IMR-90 (cell line): ENCODE measurements around the gene NRP2. TPM values are rescaled to one million over a fixed set of nuclear protein-coding genes. Genes with fewer than 3 reads are reported as not detected.
A peak's percentile ranks its signal among the peaks of the same experiment; 100 is the strongest.

Source experiments
- ATAC-seq: fragments of 200-7000 bp; cut with Tn5 transposase; 2 replicates; pipeline ENCODE4 v1.9.1; 2020; ENCODE audit warnings: low read depth, mild to moderate bottlenecking, moderate library complexity
- BruUV-seq: library from RNA; stranded (reverse); fragments of 400-500 nt; replicated peaks from 2 replicates; lab custom pipeline; 2021; lab: Mats Ljungman, UMichigan
- CTCF ChIA-PET: fragments of 300-600 bp; formaldehyde crosslinking; extraction: SDS; loops from one replicate; lab custom pipeline; 2021; ENCODE audit warnings: antibody characterized with exemption; lab: Yijun Ruan, JAX
- POLR2A ChIA-PET: fragments of 300-600 bp; sonication (Branson Sonifier 250); formaldehyde crosslinking; loops from one replicate; lab custom pipeline; 2022; ENCODE audit warnings: antibody characterized with exemption; ENCODE audit not compliant: unreplicated experiment; lab: Charles Lee
- DNase-seq: peaks from one replicate; pipeline ENCODE4 v3.0.0; 2013
- H2AFZ ChIP-seq: replicated peaks from 2 replicates; pipeline ENCODE3; 2013; ENCODE audit warnings: low read length, mild to moderate bottlenecking; ENCODE audit not compliant: poor library complexity
- H2AK5ac ChIP-seq: 2 replicates; pipeline ENCODE4 v1.6.1; 2013; ENCODE audit warnings: low read depth, low read length, inconsistent platforms
- H2AK9ac ChIP-seq: replicated peaks from 2 replicates; pipeline ENCODE3; 2013; ENCODE audit warnings: mild to moderate bottlenecking, low read depth, low read length, moderate library complexity; ENCODE audit not compliant: poor library complexity
- H2BK120ac ChIP-seq: 2 replicates; pipeline ENCODE4 v1.6.1; 2013; ENCODE audit warnings: low read depth, low read length, inconsistent platforms
- H2BK15ac ChIP-seq: 3 replicates; pipeline ENCODE4 v1.6.1; 2013; ENCODE audit warnings: low read depth, low read length, inconsistent platforms
- H2BK20ac ChIP-seq: 2 replicates; pipeline ENCODE4 v1.6.1; 2013; ENCODE audit warnings: low read depth, mild to moderate bottlenecking, inconsistent platforms, low read length, moderate library complexity
- H2BK5ac ChIP-seq: 2 replicates; pipeline ENCODE4 v1.6.1; 2013; ENCODE audit warnings: mild to moderate bottlenecking, low read depth, low read length, inconsistent platforms; ENCODE audit not compliant: poor library complexity, severe bottlenecking
- H3K14ac ChIP-seq: replicated peaks from 2 replicates; pipeline ENCODE4 v1.6.1; 2013; ENCODE audit warnings: low read depth, low read length, inconsistent platforms
- H3K18ac ChIP-seq: 2 replicates; pipeline ENCODE4 v1.6.1; 2013; ENCODE audit warnings: low read depth, low read length, control low read depth
- H3K23ac ChIP-seq: 2 replicates; pipeline ENCODE4 v1.6.1; 2013; ENCODE audit warnings: low read depth, low read length, inconsistent platforms
- H3K27ac ChIP-seq: 2 replicates; pipeline ENCODE4 v1.5.1; 2013; ENCODE audit warnings: mild to moderate bottlenecking, control low read depth, low read length; ENCODE audit not compliant: insufficient read depth
- H3K27me3 ChIP-seq: 2 replicates; pipeline ENCODE4 v1.6.1; 2013; ENCODE audit warnings: low read length; ENCODE audit not compliant: control insufficient read depth, insufficient read depth
- H3K36me3 ChIP-seq: 2 replicates; pipeline ENCODE4 v1.6.1; 2013; ENCODE audit warnings: low read length, mixed read lengths; ENCODE audit not compliant: control insufficient read depth, insufficient read depth
- H3K4ac ChIP-seq: 2 replicates; pipeline ENCODE4 v1.6.1; 2013; ENCODE audit warnings: low read depth, low read length, inconsistent platforms
- H3K4me1 ChIP-seq: 2 replicates; pipeline ENCODE4 v1.6.1; 2013; ENCODE audit warnings: low read length, mixed read lengths; ENCODE audit not compliant: control insufficient read depth, insufficient read depth
- H3K4me2 ChIP-seq: 2 replicates; pipeline ENCODE4 v1.6.1; 2013; ENCODE audit warnings: low read depth, mild to moderate bottlenecking, control low read depth, low read length, moderate library complexity
- H3K4me3 ChIP-seq: 2 replicates; pipeline ENCODE4 v1.5.1; 2013; ENCODE audit warnings: low read depth, mild to moderate bottlenecking, control low read depth, low read length, moderate library complexity; ENCODE audit not compliant: insufficient read depth
- H3K56ac ChIP-seq: 2 replicates; pipeline ENCODE4 v1.6.1; 2013; ENCODE audit warnings: low read length, inconsistent platforms; ENCODE audit not compliant: insufficient read depth; ENCODE audit errors: extremely low read depth
- H3K79me1 ChIP-seq, 2 experiments: 2 replicates each; pipeline ENCODE4 v1.6.1; 2013; ENCODE audit warnings: low read length in 2 of 2, inconsistent platforms in 1 of 2, low read depth in 1 of 2
- H3K9ac ChIP-seq: 2 replicates; pipeline ENCODE4 v1.6.1; 2013; ENCODE audit warnings: low read depth, low read length, control low read depth
- H3K9me1 ChIP-seq: 2 replicates; pipeline ENCODE4 v1.6.1; 2013; ENCODE audit warnings: low read length, inconsistent platforms; ENCODE audit not compliant: insufficient read depth
- H3K9me3 ChIP-seq: 2 replicates; pipeline ENCODE4 v1.6.1; 2013; ENCODE audit warnings: low read length; ENCODE audit not compliant: control insufficient read depth, insufficient read depth
- H4K20me1 ChIP-seq: 2 replicates; pipeline ENCODE4 v1.6.1; 2013; ENCODE audit warnings: low read length, inconsistent platforms; ENCODE audit not compliant: insufficient read depth
- H4K5ac ChIP-seq: 2 replicates; pipeline ENCODE4 v1.6.1; 2013; ENCODE audit warnings: mild to moderate bottlenecking, low read depth, low read length, control low read depth
- H4K8ac ChIP-seq, 2 experiments: 2 replicates each; pipeline ENCODE4 v1.6.1; 2013; ENCODE audit warnings: low read depth in 2 of 2, low read length in 2 of 2, control low read depth in 1 of 2, inconsistent platforms in 1 of 2
- H4K91ac ChIP-seq: 2 replicates; pipeline ENCODE4 v1.6.1; 2013; ENCODE audit warnings: low read depth, low read length, inconsistent platforms; ENCODE audit not compliant: insufficient read depth
- MAFK ChIP-seq: IDR thresholded peaks from 2 replicates; pipeline ENCODE4 v1.6.1; 2012; ENCODE audit warnings: low read depth, low read length, improper control_type of control experiment
- MXI1 ChIP-seq: IDR thresholded peaks from 2 replicates; pipeline ENCODE4 v1.6.1; 2012; ENCODE audit warnings: low read depth, mild to moderate bottlenecking, low read length, moderate library complexity, borderline replicate concordance
- WGBS, 2 experiments: methylation state at CpG; one replicate each; pipeline versions ENCODE4 v1.1.5 to v1.1.7; 2013; ENCODE audit warnings: missing lambda C conversion rate in 2 of 2; ENCODE audit not compliant: insufficient read length in 1 of 2; ENCODE audit errors: extremely low coverage in 2 of 2; 5-methylcytosine and 5-hydroxymethylcytosine counted together
- dilution Hi-C: fragments of 300-500 bp; cut with HindIII; formaldehyde crosslinking; loops from one replicate; pipeline ENCODE4 v1.14.3; 2018; ENCODE audit warnings: low sequenced_read_pairs; ENCODE audit not compliant: unreplicated experiment
- in situ Hi-C: fragments of 300-500 bp; cut with MboI; formaldehyde crosslinking; loops from 3 replicates; pipeline ENCODE4 v1.14.3; 2019; ENCODE audit warnings: low sequenced_read_pairs, inconsistent platforms, mixed read lengths
- intact Hi-C: fragments of 100-400 bp; cut with micrococcal nuclease; formaldehyde crosslinking; loops from 2 replicates; pipeline ENCODE4 v1.10.0; 2022
- polyA plus RNA-seq, 3 experiments: library from polyadenylated mRNA; depleted of rRNA; stranded (reverse); fragments of >200 nt; gene quantifications; 2 replicates each; pipeline ENCODE4 v1.2.3, GENCODE V29; 2012; ENCODE audit warnings: low replicate concordance in 1 of 3
- total RNA-seq: library from RNA; depleted of rRNA; stranded (reverse); fragments of >200 nt; gene quantifications from 2 replicates; pipeline ENCODE4 v1.2.3, GENCODE V29; 2012

NRP2 gene
- total and polyA plus RNA-seq, 2 of the 4 experiments (the other 2 are of a cell fraction): 46.4 to 51.3 TPM

GRCh38 chr2:205681401-205682238 is 681 bp upstream of the NRP2 start:
- dilution Hi-C loops (no loop called here), intact Hi-C loops (loop anchor here (2.0 to 10.0 kb wide), 11 partner anchors 131 to 1537 kb away; partner anchors contain the start of gene PARD3B), in situ Hi-C loops (loop anchor here (10.0 to 25.0 kb wide), 2 partner anchors 243 to 1144 kb away; partner anchors contain the start of gene PARD3B)
- TF ChIP-seq MXI1 (peak; percentile 46; the same call in 1 of the 2 replicates), MAFK (no peak)
- 0 out of 2 replicates have a peak, but pooled peaks cover 4% of the 10 kb centered on the region for H3K9me1 ChIP-seq
- H2BK5ac ChIP-seq: peak overlapping the region; percentile 69
- H3K4me3 ChIP-seq: peak overlapping the region; percentile 90
- peaks cover 4% of the 10 kb centered on the region; the same call in 1 of the 2 replicates for H3K4me1 ChIP-seq
- peak overlapping the region; percentile 44 for H4K5ac ChIP-seq
- no peaks in the 10 kb centered on the region for H3K9me3 ChIP-seq
- peak overlapping the region; percentile 93 for H3K4me2 ChIP-seq
- H3K79me1 ChIP-seq: peaks cover 5 to 31% of the 10 kb centered on the region in 2 experiments
- peak overlapping the region; percentile 89; the same call in 1 of the 2 replicates for H3K14ac ChIP-seq
- peak overlapping the region; percentile 61 for H3K56ac ChIP-seq
- BruUV-seq: no TSS peak
- peak overlapping the region; percentile 65; the same call in 1 of the 2 replicates for H2BK20ac ChIP-seq
- ATAC-seq (no peak), DNase-seq (no peak)
- peak overlapping the region; percentile 75 for H3K27ac ChIP-seq
- no peaks in the 10 kb centered on the region for H3K27me3 ChIP-seq
- peak overlapping the region; percentile 15 for H3K23ac ChIP-seq
- H2AK5ac ChIP-seq: peak overlapping the region; percentile 75; the same call in 1 of the 2 replicates
- WGBS, 2 experiments: 3% methylated on average over 5 of the region's 49 CpGs; no CpG with 5 or more reads in 1 of the 2 experiments
- POLR2A ChIA-PET: interaction anchor here (0.6 to 1.0 kb wide), 4 partner anchors 18 to 1421 kb away, joined by 3 to 5 read pairs (median 4); no protein-coding TSS in a partner anchor
- H2AFZ ChIP-seq: peak overlapping the region; percentile 95
- peak overlapping the region; percentile 54 to 69; a peak in 3 of 4 replicates for H4K8ac ChIP-seq
- H2BK120ac ChIP-seq: peak overlapping the region; percentile 79
- H3K36me3 ChIP-seq: no peaks in the 10 kb centered on the region; the same call in 1 of the 2 replicates
- H4K91ac ChIP-seq: peak overlapping the region; percentile 70; the same call in 1 of the 2 replicates
- CTCF ChIA-PET: no interaction called here
- H3K4ac ChIP-seq: peak overlapping the region; percentile 77
- H2BK15ac ChIP-seq: peak overlapping the region; percentile 69; the same call in 1 of the 3 replicates
- H2AK9ac ChIP-seq: peak overlapping the region; percentile 94
- no peaks in the 10 kb centered on the region; the same call in 1 of the 2 replicates for H4K20me1 ChIP-seq
- peak overlapping the region; percentile 58 for H3K18ac ChIP-seq
- peak overlapping the region; percentile 89 for H3K9ac ChIP-seq
